Mesothelial cell of epicardium (in vitro differentiated cells): ENCODE results near the gene SEPTIN11. TPM values are rescaled to one million over a fixed set of nuclear protein-coding genes. Genes with fewer than 3 reads are reported as not detected.

Experiments used
- DNase-seq, 2 experiments: peaks; one replicate each; pipeline ENCODE4 v3.0.0; 2021; ENCODE audit warnings: low spot score in 2 of 2; ENCODE audit not compliant: unreplicated experiment in 2 of 2
- H3K27ac Mint-ChIP-seq: 2 replicates; pipeline ENCODE4 v1.8.0; 2021; ENCODE audit warnings: mixed read lengths
- H3K27me3 Mint-ChIP-seq: 2 replicates; pipeline ENCODE4 v1.8.0; 2021; ENCODE audit warnings: low read depth, mixed read lengths
- H3K36me3 Mint-ChIP-seq: 2 replicates; pipeline ENCODE4 v1.8.0; 2021; ENCODE audit warnings: mixed read lengths
- H3K4me1 Mint-ChIP-seq: 2 replicates; pipeline ENCODE4 v1.8.0; 2021; ENCODE audit warnings: mixed read lengths
- H3K4me3 Mint-ChIP-seq: 2 replicates; pipeline ENCODE4 v1.8.0; 2021; ENCODE audit warnings: mild to moderate bottlenecking, moderate library complexity, mixed read lengths
- H3K9me3 Mint-ChIP-seq: 2 replicates; pipeline ENCODE4 v1.8.0; 2021; ENCODE audit warnings: mixed read lengths
- total RNA-seq: library from RNA; stranded (reverse); gene quantifications from 3 replicates; pipeline ENCODE4 v1.2.1, GENCODE V29; 2021
- TF ChIP-seq, protein P1 (sequence below): fragments of 200-600 bp; sonication (generic); IDR thresholded peaks from one replicate; pipeline ENCODE4 v1.5.0; 2021; ENCODE audit warnings: antibody characterized with exemption; ENCODE audit not compliant: unreplicated experiment

The SEPTIN11 gene
- total RNA-seq, 1 donor from 2014 or later: 88.5 TPM

DNA sequence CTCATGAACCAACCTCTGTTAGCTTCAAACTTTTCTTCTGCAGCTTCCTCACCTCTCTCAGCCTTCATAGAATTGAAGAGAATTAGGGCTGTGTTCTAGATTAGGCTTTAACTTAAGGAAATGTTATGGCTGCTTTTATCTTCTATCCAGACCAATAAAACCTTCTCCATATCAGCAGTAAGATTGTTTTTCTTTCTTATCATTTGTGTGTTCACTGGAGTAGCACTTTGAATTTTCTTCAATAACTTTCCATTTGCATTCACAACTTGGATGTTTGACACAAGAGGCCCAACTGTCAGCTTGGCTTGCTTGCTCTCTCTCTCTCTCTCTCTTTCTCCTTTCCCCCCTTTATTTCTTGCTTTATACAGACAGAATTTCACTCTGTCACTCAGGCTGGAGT lies 28.8 kb upstream of the SEPTIN11 start:
- H3K36me3 Mint-ChIP-seq: no peaks in the 10 kb centered on the region
- TF ChIP-seq, protein P1, sequence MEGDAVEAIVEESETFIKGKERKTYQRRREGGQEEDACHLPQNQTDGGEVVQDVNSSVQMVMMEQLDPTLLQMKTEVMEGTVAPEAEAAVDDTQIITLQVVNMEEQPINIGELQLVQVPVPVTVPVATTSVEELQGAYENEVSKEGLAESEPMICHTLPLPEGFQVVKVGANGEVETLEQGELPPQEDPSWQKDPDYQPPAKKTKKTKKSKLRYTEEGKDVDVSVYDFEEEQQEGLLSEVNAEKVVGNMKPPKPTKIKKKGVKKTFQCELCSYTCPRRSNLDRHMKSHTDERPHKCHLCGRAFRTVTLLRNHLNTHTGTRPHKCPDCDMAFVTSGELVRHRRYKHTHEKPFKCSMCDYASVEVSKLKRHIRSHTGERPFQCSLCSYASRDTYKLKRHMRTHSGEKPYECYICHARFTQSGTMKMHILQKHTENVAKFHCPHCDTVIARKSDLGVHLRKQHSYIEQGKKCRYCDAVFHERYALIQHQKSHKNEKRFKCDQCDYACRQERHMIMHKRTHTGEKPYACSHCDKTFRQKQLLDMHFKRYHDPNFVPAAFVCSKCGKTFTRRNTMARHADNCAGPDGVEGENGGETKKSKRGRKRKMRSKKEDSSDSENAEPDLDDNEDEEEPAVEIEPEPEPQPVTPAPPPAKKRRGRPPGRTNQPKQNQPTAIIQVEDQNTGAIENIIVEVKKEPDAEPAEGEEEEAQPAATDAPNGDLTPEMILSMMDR: no peak
- DNase-seq: no peak
- H3K27me3 Mint-ChIP-seq: no peaks in the 10 kb centered on the region
- H3K27ac Mint-ChIP-seq: no peak overlapping the region
- no peak overlapping the region for H3K4me3 Mint-ChIP-seq
- peaks cover 9% of the 10 kb centered on the region for H3K9me3 Mint-ChIP-seq
- no peaks in the 10 kb centered on the region for H3K4me1 Mint-ChIP-seq

DNA sequence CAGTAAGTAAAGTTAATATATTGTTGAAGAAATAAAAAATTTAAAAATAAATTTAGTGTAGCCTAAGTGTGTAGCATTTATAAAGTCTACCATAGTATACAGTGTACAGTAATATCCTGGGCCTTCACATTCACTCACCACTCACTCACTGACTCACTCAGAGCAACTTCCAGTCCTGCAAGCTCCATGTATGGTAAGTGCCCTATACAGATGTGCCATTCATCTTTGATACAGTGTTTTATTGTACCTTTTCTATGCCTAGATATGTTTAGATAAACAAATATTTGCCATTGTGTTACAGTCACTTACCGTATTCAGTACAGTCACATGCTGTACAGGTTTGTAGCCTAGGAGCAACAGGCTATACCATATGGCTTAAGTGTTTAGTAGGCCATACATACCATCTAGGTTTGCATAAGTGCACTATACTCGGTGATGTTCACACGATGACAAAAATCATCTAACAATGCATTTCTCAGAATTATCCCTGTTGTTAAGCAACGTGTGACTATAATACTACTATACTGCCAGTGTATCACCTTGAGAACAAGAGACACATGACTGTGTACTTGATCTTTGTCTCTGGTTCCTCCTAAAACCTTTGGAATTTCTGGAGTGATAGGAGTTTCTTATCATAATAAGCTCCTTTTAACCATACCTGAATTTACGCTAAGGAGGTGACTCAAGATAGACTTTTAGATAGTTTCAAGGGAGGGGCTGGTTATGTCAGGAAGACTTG lies 25.8 kb upstream of the SEPTIN11 start:
- TF ChIP-seq, protein P1: no peak
- no peaks in the 10 kb centered on the region for H3K27me3 Mint-ChIP-seq
- peaks cover 9% of the 10 kb centered on the region for H3K9me3 Mint-ChIP-seq
- no peak for DNase-seq
- H3K36me3 Mint-ChIP-seq: no peaks in the 10 kb centered on the region
- H3K4me1 Mint-ChIP-seq: no peaks in the 10 kb centered on the region
- no peak overlapping the region for H3K27ac Mint-ChIP-seq
- no peak overlapping the region for H3K4me3 Mint-ChIP-seq

DNA sequence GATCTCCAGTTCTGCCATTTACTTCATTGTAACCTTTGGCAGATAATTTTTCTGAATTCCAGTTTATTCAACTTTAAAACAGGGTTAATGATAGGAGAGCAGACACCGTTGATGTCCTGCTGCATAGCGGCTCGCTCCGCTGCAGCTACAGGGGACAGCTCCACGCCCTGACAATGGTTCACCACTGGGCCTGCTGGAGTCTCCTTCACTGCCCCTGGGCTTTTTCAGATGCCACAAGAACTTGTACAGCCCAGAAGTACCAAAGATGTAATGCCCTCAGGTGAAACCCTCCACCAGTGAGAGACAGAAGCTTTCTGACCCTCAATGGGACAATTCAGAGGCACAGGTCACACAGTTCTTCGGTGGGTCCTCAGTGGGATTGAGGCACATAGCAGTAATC lies 22.7 kb upstream of the SEPTIN11 start:
- DNase-seq: no peak
- no peak overlapping the region for H3K4me3 Mint-ChIP-seq
- H3K36me3 Mint-ChIP-seq: no peaks in the 10 kb centered on the region
- H3K27me3 Mint-ChIP-seq: no peaks in the 10 kb centered on the region
- no peak overlapping the region for H3K27ac Mint-ChIP-seq
- TF ChIP-seq, protein P1: no peak
- H3K4me1 Mint-ChIP-seq: no peaks in the 10 kb centered on the region
- no peaks in the 10 kb centered on the region for H3K9me3 Mint-ChIP-seq

DNA sequence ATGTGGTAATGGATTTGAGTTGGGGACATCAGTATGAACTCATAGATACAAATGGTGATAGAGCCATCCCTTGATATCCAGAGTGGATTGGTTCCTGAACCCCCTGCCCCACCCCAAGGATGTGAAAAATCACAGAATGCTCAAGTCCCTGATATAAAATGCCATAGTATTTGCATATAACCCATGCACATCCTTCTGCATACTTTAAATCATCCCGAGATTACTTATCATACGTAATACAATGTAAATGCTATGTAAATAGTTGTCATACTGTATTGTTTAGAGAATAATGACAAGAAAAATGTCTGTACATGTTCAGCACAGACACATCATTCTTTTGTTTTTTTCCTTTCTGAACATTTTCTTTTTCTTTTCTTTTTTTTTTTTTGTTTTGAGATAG lies 18.9 kb upstream of the SEPTIN11 start:
- Mint-ChIP-seq H3K4me3 (no peak overlapping the region), H3K4me1 (no peaks in the 10 kb centered on the region), H3K36me3 (no peaks in the 10 kb centered on the region), H3K9me3 (no peaks in the 10 kb centered on the region), H3K27ac (no peak overlapping the region), H3K27me3 (no peaks in the 10 kb centered on the region)
- DNase-seq: no peak
- TF ChIP-seq, protein P1: no peak

DNA sequence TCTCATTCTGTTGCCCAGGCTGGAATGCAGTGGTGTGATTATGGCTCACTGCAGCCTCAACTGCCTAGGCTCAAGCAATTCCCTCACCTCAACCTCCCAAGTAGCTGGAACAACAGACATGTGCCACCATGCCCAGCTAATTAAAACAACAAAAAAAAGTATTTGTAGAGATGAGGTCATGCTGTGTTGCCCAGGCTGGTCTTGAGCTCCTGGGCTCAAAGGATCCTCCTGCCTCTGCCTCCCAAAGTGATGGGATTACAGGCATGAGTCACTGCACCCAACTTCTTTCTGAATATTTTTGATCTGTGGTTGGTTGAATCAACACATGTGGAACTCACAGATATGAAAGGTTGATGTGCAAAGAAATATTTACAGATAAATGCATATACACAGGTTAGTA lies 18.5 kb upstream of the SEPTIN11 start:
- Mint-ChIP-seq H3K27ac (no peak overlapping the region), H3K4me3 (no peak overlapping the region), H3K27me3 (no peaks in the 10 kb centered on the region), H3K4me1 (no peaks in the 10 kb centered on the region), H3K36me3 (no peaks in the 10 kb centered on the region), H3K9me3 (no peaks in the 10 kb centered on the region)
- TF ChIP-seq, protein P1: no peak
- no peak for DNase-seq
